GM23338 (cell line): ENCODE measurements around the gene SART1. TPM values are rescaled to one million over a fixed set of nuclear protein-coding genes. Genes with fewer than 3 reads are reported as not detected.

ENCODE experiments used
- ATAC-seq: fragments of 200-7000 bp; cut with Tn5 transposase; 3 replicates; pipeline ENCODE4 v1.9.1; 2020
- DNase-seq: peaks from one replicate; pipeline ENCODE4 v3.0.0-alpha.2; 2015; ENCODE audit warnings: low spot score
- H2AFZ ChIP-seq: fragments of 200-600 bp; sonication (generic); 2 replicates; pipeline ENCODE4 v1.8.0; 2016; ENCODE audit warnings: antibody characterized with exemption, mild to moderate bottlenecking, moderate library complexity
- H3F3A ChIP-seq: fragments of 200-600 bp; sonication (generic); replicated peaks from 2 replicates; pipeline ENCODE4 v1.8.0; 2017; ENCODE audit warnings: antibody characterized with exemption, mixed run types, low read depth
- H3K27ac ChIP-seq: fragments of 200-600 bp; sonication (generic); 2 replicates; pipeline ENCODE4 v1.6.1; 2016; ENCODE audit warnings: low read depth
- H3K27me3 ChIP-seq: fragments of 200-600 bp; sonication (generic); 2 replicates; pipeline ENCODE4 v1.8.0; 2016; ENCODE audit warnings: mild to moderate bottlenecking, mixed run types, moderate library complexity; ENCODE audit not compliant: insufficient read depth
- H3K36me3 ChIP-seq: fragments of 200-600 bp; sonication (generic); 2 replicates; pipeline ENCODE4 v1.8.0; 2016; ENCODE audit warnings: mild to moderate bottlenecking; ENCODE audit not compliant: insufficient read depth
- H3K4me1 ChIP-seq: fragments of 200-600 bp; sonication (generic); 2 replicates; pipeline ENCODE4 v1.8.0; 2016; ENCODE audit warnings: mild to moderate bottlenecking, moderate library complexity; ENCODE audit not compliant: insufficient read depth
- H3K4me2 ChIP-seq: fragments of 200-600 bp; sonication (generic); 2 replicates; pipeline ENCODE4 v1.7.1; 2017; ENCODE audit warnings: mixed run types
- H3K4me3 ChIP-seq: fragments of 200-600 bp; sonication (generic); 2 replicates; pipeline ENCODE4 v1.6.1; 2016; ENCODE audit warnings: mixed run types
- H3K79me2 ChIP-seq: fragments of 200-600 bp; sonication (generic); replicated peaks from 2 replicates; pipeline ENCODE4 v1.8.0; 2017; ENCODE audit warnings: mild to moderate bottlenecking; ENCODE audit not compliant: insufficient read depth
- H3K9me2 ChIP-seq: fragments of 200-600 bp; sonication (generic); 2 replicates; pipeline ENCODE4 v1.8.0; 2017; ENCODE audit not compliant: insufficient read depth
- H4K20me1 ChIP-seq: fragments of 200-600 bp; sonication (generic); replicated peaks from 2 replicates; pipeline ENCODE4 v1.8.0; 2017; ENCODE audit warnings: mild to moderate bottlenecking; ENCODE audit not compliant: insufficient read depth
- H3K27ac Mint-ChIP-seq: 2 replicates; pipeline ENCODE4 v1.8.0; 2020; ENCODE audit warnings: inconsistent platforms, mild to moderate bottlenecking, moderate library complexity, mixed read lengths
- H3K27me3 Mint-ChIP-seq: 3 replicates; pipeline ENCODE4 v1.8.0; 2022; ENCODE audit warnings: low read depth, mild to moderate bottlenecking, moderate library complexity, mixed read lengths, inconsistent platforms; ENCODE audit not compliant: insufficient read depth, poor library complexity
- H3K36me3 Mint-ChIP-seq: 3 replicates; pipeline ENCODE4 v1.8.0; 2021; ENCODE audit warnings: low read depth, mild to moderate bottlenecking, inconsistent platforms, moderate library complexity, mixed read lengths
- H3K4me1 Mint-ChIP-seq: 3 replicates; pipeline ENCODE4 v1.8.0; 2020; ENCODE audit warnings: mild to moderate bottlenecking, inconsistent platforms, mixed read lengths
- H3K4me3 Mint-ChIP-seq: 3 replicates; pipeline ENCODE4 v1.8.0; 2021; ENCODE audit warnings: moderate library complexity, mild to moderate bottlenecking, inconsistent platforms, mixed read lengths
- H3K9me3 Mint-ChIP-seq: 3 replicates; pipeline ENCODE4 v1.8.0; 2020; ENCODE audit warnings: moderate library complexity, mild to moderate bottlenecking, inconsistent platforms, mixed read lengths
- CTCF ChIP-seq, 2 experiments: fragments of 200-600 bp in 1 of 2; sonication (generic) in 1 of 2; conservative IDR thresholded peaks; 2 replicates each; pipeline versions ENCODE4 v1.5.1 to v1.6.1; 2016 to 2017; ENCODE audit warnings: antibody characterized with exemption in 2 of 2, low read depth in 2 of 2, mild to moderate bottlenecking in 2 of 2, moderate library complexity in 1 of 2
- ETS1 ChIP-seq: IDR thresholded peaks from 2 replicates; pipeline ENCODE4 v1.6.1; 2016; ENCODE audit warnings: antibody characterized with exemption
- NANOG ChIP-seq: IDR thresholded peaks from 2 replicates; pipeline ENCODE4 v1.6.1; 2016; ENCODE audit warnings: antibody characterized with exemption, borderline replicate concordance
- ZNF114 ChIP-seq: fragments of 250-450 bp; sonication (Bioruptor Pico); IDR thresholded peaks from 2 replicates; pipeline ENCODE4 v1.5.0; 2020; ENCODE audit warnings: mild to moderate bottlenecking, moderate library complexity
- ZNF331 ChIP-seq: fragments of 250-450 bp; sonication (Bioruptor Pico); IDR thresholded peaks from 2 replicates; pipeline ENCODE4 v1.5.0; 2020; ENCODE audit warnings: low read depth, mild to moderate bottlenecking, moderate library complexity
- polyA plus RNA-seq: library from polyadenylated mRNA; unstranded; fragments of >200 nt; fragmentation: Nextera tagmentation; extraction: Ambion mirVana; gene quantifications from 2 replicates; pipeline ENCODE4 v1.2.1, GENCODE V29; 2016
- total RNA-seq: library from RNA; depleted of rRNA; stranded (reverse); fragments of >200 nt; shearing (Covaris generic); gene quantifications from 2 replicates; pipeline ENCODE4 v1.2.3, GENCODE V29; 2014
- TF ChIP-seq, protein P1 (sequence below): fragments of 250-450 bp; sonication (Bioruptor Pico); IDR thresholded peaks from 2 replicates; pipeline ENCODE4 v1.5.0; 2020; ENCODE audit warnings: mild to moderate bottlenecking, moderate library complexity
- TF ChIP-seq, protein P2 (sequence below): IDR thresholded peaks from one replicate; pipeline ENCODE4 v1.6.1; 2018; ENCODE audit warnings: antibody characterized with exemption; ENCODE audit not compliant: unreplicated experiment

The SART1 gene
- total and polyA plus RNA-seq, 2 experiments from 2014 or later = 43.9 to 91.0 TPM

DNA sequence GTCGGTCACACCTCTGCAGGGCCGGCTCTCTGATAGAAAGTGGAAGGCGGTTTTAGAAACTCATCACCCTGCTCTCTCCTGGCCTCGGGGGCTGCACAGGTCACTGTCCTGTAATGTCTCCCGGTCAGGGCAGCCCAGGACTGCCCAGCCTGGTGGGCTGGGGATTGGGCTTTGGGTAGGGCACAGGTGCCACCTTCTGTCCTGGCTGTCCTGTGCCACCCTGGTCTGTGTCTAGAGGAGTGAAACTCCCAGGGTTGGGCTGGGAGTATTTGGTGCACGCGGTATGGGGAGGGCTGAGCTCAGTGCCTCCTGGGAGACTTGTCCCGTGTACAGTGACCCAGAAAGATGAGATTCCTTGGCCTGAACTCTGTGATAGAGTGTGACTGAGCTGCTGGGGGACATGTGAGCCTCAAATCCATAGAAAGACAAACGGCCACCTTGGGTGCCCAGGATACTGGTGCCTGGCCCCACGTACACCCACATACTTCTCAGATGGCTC, 17.8 kb downstream of the SART1 start (continued):
- TF ChIP-seq, protein P1, sequence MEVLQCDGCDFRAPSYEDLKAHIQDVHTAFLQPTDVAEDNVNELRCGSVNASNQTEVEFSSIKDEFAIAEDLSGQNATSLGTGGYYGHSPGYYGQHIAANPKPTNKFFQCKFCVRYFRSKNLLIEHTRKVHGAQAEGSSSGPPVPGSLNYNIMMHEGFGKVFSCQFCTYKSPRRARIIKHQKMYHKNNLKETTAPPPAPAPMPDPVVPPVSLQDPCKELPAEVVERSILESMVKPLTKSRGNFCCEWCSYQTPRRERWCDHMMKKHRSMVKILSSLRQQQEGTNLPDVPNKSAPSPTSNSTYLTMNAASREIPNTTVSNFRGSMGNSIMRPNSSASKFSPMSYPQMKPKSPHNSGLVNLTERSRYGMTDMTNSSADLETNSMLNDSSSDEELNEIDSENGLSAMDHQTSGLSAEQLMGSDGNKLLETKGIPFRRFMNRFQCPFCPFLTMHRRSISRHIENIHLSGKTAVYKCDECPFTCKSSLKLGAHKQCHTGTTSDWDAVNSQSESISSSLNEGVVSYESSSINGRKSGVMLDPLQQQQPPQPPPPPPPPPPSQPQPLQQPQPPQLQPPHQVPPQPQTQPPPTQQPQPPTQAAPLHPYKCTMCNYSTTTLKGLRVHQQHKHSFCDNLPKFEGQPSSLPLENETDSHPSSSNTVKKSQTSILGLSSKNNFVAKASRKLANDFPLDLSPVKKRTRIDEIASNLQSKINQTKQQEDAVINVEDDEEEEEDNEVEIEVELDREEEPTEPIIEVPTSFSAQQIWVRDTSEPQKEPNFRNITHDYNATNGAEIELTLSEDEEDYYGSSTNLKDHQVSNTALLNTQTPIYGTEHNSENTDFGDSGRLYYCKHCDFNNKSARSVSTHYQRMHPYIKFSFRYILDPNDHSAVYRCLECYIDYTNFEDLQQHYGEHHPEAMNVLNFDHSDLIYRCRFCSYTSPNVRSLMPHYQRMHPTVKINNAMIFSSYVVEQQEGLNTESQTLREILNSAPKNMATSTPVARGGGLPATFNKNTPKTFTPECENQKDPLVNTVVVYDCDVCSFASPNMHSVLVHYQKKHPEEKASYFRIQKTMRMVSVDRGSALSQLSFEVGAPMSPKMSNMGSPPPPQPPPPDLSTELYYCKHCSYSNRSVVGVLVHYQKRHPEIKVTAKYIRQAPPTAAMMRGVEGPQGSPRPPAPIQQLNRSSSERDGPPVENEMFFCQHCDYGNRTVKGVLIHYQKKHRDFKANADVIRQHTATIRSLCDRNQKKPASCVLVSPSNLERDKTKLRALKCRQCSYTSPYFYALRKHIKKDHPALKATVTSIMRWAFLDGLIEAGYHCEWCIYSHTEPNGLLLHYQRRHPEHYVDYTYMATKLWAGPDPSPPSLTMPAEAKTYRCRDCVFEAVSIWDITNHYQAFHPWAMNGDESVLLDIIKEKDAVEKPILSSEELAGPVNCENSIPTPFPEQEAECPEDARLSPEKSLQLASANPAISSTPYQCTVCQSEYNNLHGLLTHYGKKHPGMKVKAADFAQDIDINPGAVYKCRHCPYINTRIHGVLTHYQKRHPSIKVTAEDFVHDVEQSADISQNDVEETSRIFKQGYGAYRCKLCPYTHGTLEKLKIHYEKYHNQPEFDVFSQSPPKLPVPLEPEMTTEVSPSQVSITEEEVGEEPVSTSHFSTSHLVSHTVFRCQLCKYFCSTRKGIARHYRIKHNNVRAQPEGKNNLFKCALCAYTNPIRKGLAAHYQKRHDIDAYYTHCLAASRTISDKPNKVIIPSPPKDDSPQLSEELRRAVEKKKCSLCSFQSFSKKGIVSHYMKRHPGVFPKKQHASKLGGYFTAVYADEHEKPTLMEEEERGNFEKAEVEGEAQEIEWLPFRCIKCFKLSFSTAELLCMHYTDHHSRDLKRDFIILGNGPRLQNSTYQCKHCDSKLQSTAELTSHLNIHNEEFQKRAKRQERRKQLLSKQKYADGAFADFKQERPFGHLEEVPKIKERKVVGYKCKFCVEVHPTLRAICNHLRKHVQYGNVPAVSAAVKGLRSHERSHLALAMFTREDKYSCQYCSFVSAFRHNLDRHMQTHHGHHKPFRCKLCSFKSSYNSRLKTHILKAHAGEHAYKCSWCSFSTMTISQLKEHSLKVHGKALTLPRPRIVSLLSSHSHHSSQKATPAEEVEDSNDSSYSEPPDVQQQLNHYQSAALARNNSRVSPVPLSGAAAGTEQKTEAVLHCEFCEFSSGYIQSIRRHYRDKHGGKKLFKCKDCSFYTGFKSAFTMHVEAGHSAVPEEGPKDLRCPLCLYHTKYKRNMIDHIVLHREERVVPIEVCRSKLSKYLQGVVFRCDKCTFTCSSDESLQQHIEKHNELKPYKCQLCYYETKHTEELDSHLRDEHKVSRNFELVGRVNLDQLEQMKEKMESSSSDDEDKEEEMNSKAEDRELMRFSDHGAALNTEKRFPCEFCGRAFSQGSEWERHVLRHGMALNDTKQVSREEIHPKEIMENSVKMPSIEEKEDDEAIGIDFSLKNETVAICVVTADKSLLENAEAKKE (CRISPR knock-in tag) = no peak
- TF ChIP-seq, protein P2, sequence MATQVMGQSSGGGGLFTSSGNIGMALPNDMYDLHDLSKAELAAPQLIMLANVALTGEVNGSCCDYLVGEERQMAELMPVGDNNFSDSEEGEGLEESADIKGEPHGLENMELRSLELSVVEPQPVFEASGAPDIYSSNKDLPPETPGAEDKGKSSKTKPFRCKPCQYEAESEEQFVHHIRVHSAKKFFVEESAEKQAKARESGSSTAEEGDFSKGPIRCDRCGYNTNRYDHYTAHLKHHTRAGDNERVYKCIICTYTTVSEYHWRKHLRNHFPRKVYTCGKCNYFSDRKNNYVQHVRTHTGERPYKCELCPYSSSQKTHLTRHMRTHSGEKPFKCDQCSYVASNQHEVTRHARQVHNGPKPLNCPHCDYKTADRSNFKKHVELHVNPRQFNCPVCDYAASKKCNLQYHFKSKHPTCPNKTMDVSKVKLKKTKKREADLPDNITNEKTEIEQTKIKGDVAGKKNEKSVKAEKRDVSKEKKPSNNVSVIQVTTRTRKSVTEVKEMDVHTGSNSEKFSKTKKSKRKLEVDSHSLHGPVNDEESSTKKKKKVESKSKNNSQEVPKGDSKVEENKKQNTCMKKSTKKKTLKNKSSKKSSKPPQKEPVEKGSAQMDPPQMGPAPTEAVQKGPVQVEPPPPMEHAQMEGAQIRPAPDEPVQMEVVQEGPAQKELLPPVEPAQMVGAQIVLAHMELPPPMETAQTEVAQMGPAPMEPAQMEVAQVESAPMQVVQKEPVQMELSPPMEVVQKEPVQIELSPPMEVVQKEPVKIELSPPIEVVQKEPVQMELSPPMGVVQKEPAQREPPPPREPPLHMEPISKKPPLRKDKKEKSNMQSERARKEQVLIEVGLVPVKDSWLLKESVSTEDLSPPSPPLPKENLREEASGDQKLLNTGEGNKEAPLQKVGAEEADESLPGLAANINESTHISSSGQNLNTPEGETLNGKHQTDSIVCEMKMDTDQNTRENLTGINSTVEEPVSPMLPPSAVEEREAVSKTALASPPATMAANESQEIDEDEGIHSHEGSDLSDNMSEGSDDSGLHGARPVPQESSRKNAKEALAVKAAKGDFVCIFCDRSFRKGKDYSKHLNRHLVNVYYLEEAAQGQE = no peak

GRCh38 chr11:65981101-65981740, 19.7 kb downstream of the SART1 start:
- Mint-ChIP-seq H3K27ac (no peak overlapping the region), H3K27me3 (peaks cover 23% of the 10 kb centered on the region), H3K4me1 (no peaks in the 10 kb centered on the region), H3K4me3 (no peak overlapping the region), H3K36me3 (peaks cover 23% of the 10 kb centered on the region), H3K9me3 (no peaks in the 10 kb centered on the region; the same call in 2 of the 3 replicates)
- no peak for DNase-seq
- H4K20me1 ChIP-seq = no peaks in the 10 kb centered on the region
- no peaks in the 10 kb centered on the region for H3K36me3 ChIP-seq
- no peak overlapping the region for H3K27ac ChIP-seq
- no peaks in the 10 kb centered on the region for H3K79me2 ChIP-seq
- H3K4me2 ChIP-seq = no peak overlapping the region
- no peak for ATAC-seq
- no peaks in the 10 kb centered on the region for H3K27me3 ChIP-seq
- no peak overlapping the region for H3K4me3 ChIP-seq
- no peaks in the 10 kb centered on the region for H3K9me2 ChIP-seq
- no peak overlapping the region for H2AFZ ChIP-seq
- H3F3A ChIP-seq = no peaks in the 10 kb centered on the region
- no peaks in the 10 kb centered on the region for H3K4me1 ChIP-seq
- no peak for TF ChIP-seq ZNF331
- TF ChIP-seq NANOG = no peak
- TF ChIP-seq CTCF (conservative IDR thresholded peaks at IDR 0.05; ENCODE audit: low read depth in 2 of 2) = no peak
- TF ChIP-seq, protein P2 = no peak
- no peak for TF ChIP-seq ZNF114 (CRISPR knock-in tag)
- no peak for TF ChIP-seq ETS1
